K562 (cell line): ENCODE data around the gene PGS1. TPM values are rescaled to one million over a fixed set of nuclear protein-coding genes. Genes with fewer than 3 reads are reported as not detected.
A peak's percentile ranks its signal among the peaks of the same experiment; 100 is the strongest.

Experiments
- BRCA1 ChIP-seq, 2 experiments: fragments of 450-650 bp in 1 of 2; sonication (generic) in 1 of 2; formaldehyde crosslinking in 1 of 2; IDR thresholded peaks; 2 replicates each; pipeline versions ENCODE4 v1.5.0 to v1.6.1; 2017 to 2020; ENCODE audit warnings: mild to moderate bottlenecking in 1 of 2, missing genetic modification reagents in 1 of 2
- EP300 ChIP-seq: IDR thresholded peaks from 2 replicates; pipeline ENCODE4 v1.6.1; 2012; ENCODE audit warnings: low read length, improper control_type of control experiment
- FOSL1 ChIP-seq: fragments of 200-800 bp; sonication (Bioruptor generic); conservative IDR thresholded peaks from 2 replicates; pipeline ENCODE4 v1.6.1; 2016; ENCODE audit warnings: missing genetic modification characterization, missing compliant biosample characterization
- GATAD2B ChIP-seq: fragments of 450-650 bp; IDR thresholded peaks from 2 replicates; pipeline ENCODE4 v1.6.1; 2017; ENCODE audit warnings: mild to moderate bottlenecking, borderline replicate concordance
- MAFF ChIP-seq: IDR thresholded peaks from 2 replicates; pipeline ENCODE4 v1.6.1; 2012; ENCODE audit warnings: low read length, improper control_type of control experiment
- POLR2A ChIP-seq: fragments of 450-650 bp; conservative IDR thresholded peaks from 2 replicates; pipeline ENCODE4 v1.6.1; 2016
- PRMT5 ChIP-seq: sonication (generic); formaldehyde crosslinking; IDR thresholded peaks from 2 replicates; pipeline ENCODE4 v1.5.0; 2020; ENCODE audit warnings: missing genetic modification reagents
- SIN3B ChIP-seq: fragments of 450-650 bp; IDR thresholded peaks from 2 replicates; pipeline ENCODE4 v1.6.1; 2017; ENCODE audit warnings: low read depth, mild to moderate bottlenecking, moderate library complexity
- SMARCA4 ChIP-seq: fragments of 450-650 bp; IDR thresholded peaks from 2 replicates; pipeline ENCODE4 v1.6.1; 2016
- SMARCE1 ChIP-seq: fragments of 450-650 bp; IDR thresholded peaks from 2 replicates; pipeline ENCODE4 v1.7.1; 2016; ENCODE audit warnings: mild to moderate bottlenecking
- SRSF3 ChIP-seq: fragments of 200-400 bp; formaldehyde crosslinking; IDR thresholded peaks from 2 replicates; pipeline ENCODE4 v1.6.1; 2016; ENCODE audit warnings: mild to moderate bottlenecking, low read length, moderate library complexity; ENCODE audit not compliant: insufficient read depth
- ZC3H4 ChIP-seq: sonication (generic); formaldehyde crosslinking; IDR thresholded peaks from 2 replicates; pipeline ENCODE4 v1.9.0; 2021; ENCODE audit warnings: missing genetic modification reagents, borderline replicate concordance
- ZEB2 ChIP-seq: fragments of 450-650 bp; IDR thresholded peaks from 2 replicates; pipeline ENCODE4 v1.6.1; 2016
- ZNF24 ChIP-seq: fragments of 450-650 bp; IDR thresholded peaks from 2 replicates; pipeline ENCODE4 v1.6.1; 2016
- ZNF766 ChIP-seq: fragments of 200-800 bp; sonication (Bioruptor generic); conservative IDR thresholded peaks from 2 replicates; pipeline ENCODE4 v1.6.1; 2016; ENCODE audit warnings: missing genetic modification characterization, missing compliant biosample characterization
- polyA plus RNA-seq, 8 experiments: library from polyadenylated mRNA; depleted of rRNA in 4 of 8; stranded (reverse) in 5 of 8; unstranded in 3 of 8; fragments of >200 nt; fragmentation: Nextera tagmentation in 2 of 8; fragmentation: Illumina TruSeq in 1 of 8; extraction: Ambion mirVana in 2 of 8; extraction: Trizol in 1 of 8; gene quantifications; 2 replicates each; pipeline versions ENCODE4 v1.2.1 to v1.2.3, GENCODE V29; 2011 to 2014; ENCODE audit warnings: inconsistent platforms in 1 of 8, missing spikeins in 1 of 8
- total RNA-seq, 7 experiments: library from RNA; depleted of rRNA in 6 of 7; stranded (reverse); fragments of >200 nt in 6 of 7; fragmentation: Illumina TruSeq in 2 of 7; extraction: Trizol in 2 of 7; gene quantifications; 2 replicates each; pipeline versions ENCODE4 v1.2.1 to v1.2.3, GENCODE V29; 2011 to 2021; ENCODE audit warnings: low replicate concordance in 1 of 7
- TF ChIP-seq, protein P1 (sequence below): fragments of 450-650 bp; IDR thresholded peaks from 2 replicates; pipeline ENCODE4 v1.6.1; 2016; ENCODE audit warnings: low read depth, mild to moderate bottlenecking, moderate library complexity
- TF ChIP-seq, protein P2 (sequence below): IDR thresholded peaks from 2 replicates; pipeline ENCODE4 v1.6.1; 2011; ENCODE audit warnings: borderline replicate concordance, low read depth, mild to moderate bottlenecking, moderate library complexity, low read length; ENCODE audit not compliant: insufficient read depth, poor library complexity, severe bottlenecking
- TF ChIP-seq, protein P3 (sequence below): fragments of 250-450 bp; sonication (Bioruptor Pico); IDR thresholded peaks from 2 replicates; pipeline ENCODE4 v1.5.0; 2021
- TF ChIP-seq, protein P4 (sequence below): fragments of 250-450 bp; sonication (Bioruptor Pico); IDR thresholded peaks from 2 replicates; pipeline ENCODE4 v1.4.0; 2020

The PGS1 gene
- total and polyA plus RNA-seq, 9 of the 15 experiments (the other 6 are each of a cell fraction or from before 2014, with no cell fraction given): 1.3 to 39.4 (median 22.3) TPM

DNA sequence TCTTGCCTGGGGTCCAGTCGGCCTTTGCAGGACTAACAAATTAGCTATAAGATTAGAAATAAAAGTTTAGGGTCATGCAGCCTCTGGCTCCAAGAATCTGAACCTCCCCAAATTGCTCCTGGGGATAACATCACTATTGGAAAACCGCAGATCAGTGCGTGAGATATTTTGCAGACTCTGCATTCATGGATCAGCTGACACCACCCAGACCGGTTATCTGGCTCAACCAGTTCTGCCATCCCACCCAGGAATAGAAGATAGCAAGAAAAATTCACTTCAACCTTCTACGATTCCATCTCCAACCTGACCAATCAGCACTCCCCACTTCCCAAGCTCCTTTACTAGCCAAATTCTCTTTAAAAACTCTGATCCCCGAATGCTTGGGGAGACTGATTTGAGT is 4.3 kb upstream of the PGS1 start (continued):
- TF ChIP-seq, protein P1, sequence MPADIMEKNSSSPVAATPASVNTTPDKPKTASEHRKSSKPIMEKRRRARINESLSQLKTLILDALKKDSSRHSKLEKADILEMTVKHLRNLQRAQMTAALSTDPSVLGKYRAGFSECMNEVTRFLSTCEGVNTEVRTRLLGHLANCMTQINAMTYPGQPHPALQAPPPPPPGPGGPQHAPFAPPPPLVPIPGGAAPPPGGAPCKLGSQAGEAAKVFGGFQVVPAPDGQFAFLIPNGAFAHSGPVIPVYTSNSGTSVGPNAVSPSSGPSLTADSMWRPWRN: peak; percentile 49; the same call in 1 of the 2 replicates
- TF ChIP-seq ZC3H4 (CRISPR knock-in tag): no peak
- peak; percentile 41; the same call in 1 of the 2 replicates for TF ChIP-seq SMARCE1
- TF ChIP-seq ZNF766: peak; percentile 47; the same call in 1 of the 2 replicates
- TF ChIP-seq EP300: peak; percentile 53; the same call in 1 of the 2 replicates
- no peak for TF ChIP-seq SRSF3
- TF ChIP-seq, protein P2, sequence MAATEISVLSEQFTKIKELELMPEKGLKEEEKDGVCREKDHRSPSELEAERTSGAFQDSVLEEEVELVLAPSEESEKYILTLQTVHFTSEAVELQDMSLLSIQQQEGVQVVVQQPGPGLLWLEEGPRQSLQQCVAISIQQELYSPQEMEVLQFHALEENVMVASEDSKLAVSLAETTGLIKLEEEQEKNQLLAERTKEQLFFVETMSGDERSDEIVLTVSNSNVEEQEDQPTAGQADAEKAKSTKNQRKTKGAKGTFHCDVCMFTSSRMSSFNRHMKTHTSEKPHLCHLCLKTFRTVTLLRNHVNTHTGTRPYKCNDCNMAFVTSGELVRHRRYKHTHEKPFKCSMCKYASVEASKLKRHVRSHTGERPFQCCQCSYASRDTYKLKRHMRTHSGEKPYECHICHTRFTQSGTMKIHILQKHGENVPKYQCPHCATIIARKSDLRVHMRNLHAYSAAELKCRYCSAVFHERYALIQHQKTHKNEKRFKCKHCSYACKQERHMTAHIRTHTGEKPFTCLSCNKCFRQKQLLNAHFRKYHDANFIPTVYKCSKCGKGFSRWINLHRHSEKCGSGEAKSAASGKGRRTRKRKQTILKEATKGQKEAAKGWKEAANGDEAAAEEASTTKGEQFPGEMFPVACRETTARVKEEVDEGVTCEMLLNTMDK: no peak
- no peak for TF ChIP-seq POLR2A
- no peak for TF ChIP-seq GATAD2B
- peak; percentile 2; the same call in 1 of the 2 replicates for TF ChIP-seq MAFF
- peak; percentile 53 for TF ChIP-seq FOSL1 (tag)
- no peak for TF ChIP-seq SIN3B
- TF ChIP-seq BRCA1 (IDR thresholded peaks at IDR 0.05): no peak
- no peak for TF ChIP-seq BRCA1 (CRISPR knock-in tag; IDR thresholded peaks at IDR 0.05)
- TF ChIP-seq PRMT5 (CRISPR knock-in tag): no peak
- TF ChIP-seq ZNF24: no peak
- no peak for TF ChIP-seq ZEB2
- TF ChIP-seq, protein P3, sequence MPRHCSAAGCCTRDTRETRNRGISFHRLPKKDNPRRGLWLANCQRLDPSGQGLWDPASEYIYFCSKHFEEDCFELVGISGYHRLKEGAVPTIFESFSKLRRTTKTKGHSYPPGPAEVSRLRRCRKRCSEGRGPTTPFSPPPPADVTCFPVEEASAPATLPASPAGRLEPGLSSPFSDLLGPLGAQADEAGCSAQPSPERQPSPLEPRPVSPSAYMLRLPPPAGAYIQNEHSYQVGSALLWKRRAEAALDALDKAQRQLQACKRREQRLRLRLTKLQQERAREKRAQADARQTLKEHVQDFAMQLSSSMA (CRISPR knock-in tag): no peak
- TF ChIP-seq SMARCA4: 0 out of 2 replicates have a peak, but pooled peaks have one; percentile 19
- TF ChIP-seq, protein P4, sequence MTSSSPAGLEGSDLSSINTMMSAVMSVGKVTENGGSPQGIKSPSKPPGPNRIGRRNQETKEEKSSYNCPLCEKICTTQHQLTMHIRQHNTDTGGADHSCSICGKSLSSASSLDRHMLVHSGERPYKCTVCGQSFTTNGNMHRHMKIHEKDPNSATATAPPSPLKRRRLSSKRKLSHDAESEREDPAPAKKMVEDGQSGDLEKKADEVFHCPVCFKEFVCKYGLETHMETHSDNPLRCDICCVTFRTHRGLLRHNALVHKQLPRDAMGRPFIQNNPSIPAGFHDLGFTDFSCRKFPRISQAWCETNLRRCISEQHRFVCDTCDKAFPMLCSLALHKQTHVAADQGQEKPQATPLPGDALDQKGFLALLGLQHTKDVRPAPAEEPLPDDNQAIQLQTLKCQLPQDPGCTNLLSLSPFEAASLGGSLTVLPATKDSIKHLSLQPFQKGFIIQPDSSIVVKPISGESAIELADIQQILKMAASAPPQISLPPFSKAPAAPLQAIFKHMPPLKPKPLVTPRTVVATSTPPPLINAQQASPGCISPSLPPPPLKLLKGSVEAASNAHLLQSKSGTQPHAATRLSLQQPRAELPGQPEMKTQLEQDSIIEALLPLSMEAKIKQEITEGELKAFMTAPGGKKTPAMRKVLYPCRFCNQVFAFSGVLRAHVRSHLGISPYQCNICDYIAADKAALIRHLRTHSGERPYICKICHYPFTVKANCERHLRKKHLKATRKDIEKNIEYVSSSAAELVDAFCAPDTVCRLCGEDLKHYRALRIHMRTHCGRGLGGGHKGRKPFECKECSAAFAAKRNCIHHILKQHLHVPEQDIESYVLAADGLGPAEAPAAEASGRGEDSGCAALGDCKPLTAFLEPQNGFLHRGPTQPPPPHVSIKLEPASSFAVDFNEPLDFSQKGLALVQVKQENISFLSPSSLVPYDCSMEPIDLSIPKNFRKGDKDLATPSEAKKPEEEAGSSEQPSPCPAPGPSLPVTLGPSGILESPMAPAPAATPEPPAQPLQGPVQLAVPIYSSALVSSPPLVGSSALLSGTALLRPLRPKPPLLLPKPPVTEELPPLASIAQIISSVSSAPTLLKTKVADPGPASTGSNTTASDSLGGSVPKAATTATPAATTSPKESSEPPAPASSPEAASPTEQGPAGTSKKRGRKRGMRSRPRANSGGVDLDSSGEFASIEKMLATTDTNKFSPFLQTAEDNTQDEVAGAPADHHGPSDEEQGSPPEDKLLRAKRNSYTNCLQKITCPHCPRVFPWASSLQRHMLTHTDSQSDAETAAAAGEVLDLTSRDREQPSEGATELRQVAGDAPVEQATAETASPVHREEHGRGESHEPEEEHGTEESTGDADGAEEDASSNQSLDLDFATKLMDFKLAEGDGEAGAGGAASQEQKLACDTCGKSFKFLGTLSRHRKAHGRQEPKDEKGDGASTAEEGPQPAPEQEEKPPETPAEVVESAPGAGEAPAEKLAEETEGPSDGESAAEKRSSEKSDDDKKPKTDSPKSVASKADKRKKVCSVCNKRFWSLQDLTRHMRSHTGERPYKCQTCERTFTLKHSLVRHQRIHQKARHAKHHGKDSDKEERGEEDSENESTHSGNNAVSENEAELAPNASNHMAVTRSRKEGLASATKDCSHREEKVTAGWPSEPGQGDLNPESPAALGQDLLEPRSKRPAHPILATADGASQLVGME (CRISPR knock-in tag): no peak
